GM12891 (cell line): Measurements from ENCODE around the gene PPP4R1.

ENCODE experiments used
- POLR2A ChIP-seq: IDR thresholded peaks from 2 replicates; pipeline ENCODE4 v1.6.1; 2011; ENCODE audit warnings: low read depth, low read length, control low read depth
- POLR2AphosphoS5 ChIP-seq: IDR thresholded peaks from 2 replicates; pipeline ENCODE4 v1.6.1; 2011; ENCODE audit warnings: low read depth, low read length, control low read depth
- TAF1 ChIP-seq: IDR thresholded peaks from 2 replicates; pipeline ENCODE4 v1.6.1; 2011; ENCODE audit warnings: low read depth, low read length, control low read depth

- TF ChIP-seq POLR2A = no peak
- TF ChIP-seq POLR2AphosphoS5 = no peak
- no peak for TF ChIP-seq TAF1
Observed at GRCh38 chr18:9507565-9508088, 106.7 kb downstream of the PPP4R1 start.
